Uterus (tissue), 2 donors: ENCODE results near the gene ETF1.

Experiments used
- CTCF ChIP-seq, 4 experiments: fragments of 200-600 bp in 2 of 4; fragments of 450-650 bp in 2 of 4; sonication (generic) in 2 of 4; IDR thresholded peaks; one replicate each; pipeline ENCODE4 v1.5.1; 2016 to 2019; ENCODE audit warnings: antibody characterized with exemption in 4 of 4, mild to moderate bottlenecking in 2 of 4, moderate library complexity in 1 of 4
- POLR2A ChIP-seq, 2 donors: fragments of 450-650 bp; IDR thresholded peaks; one replicate each; pipeline ENCODE4 v1.6.1; 2016; ENCODE audit warnings: antibody characterized with exemption in 2 of 2, mild to moderate bottlenecking in 1 of 2, moderate library complexity in 1 of 2

GRCh38 chr5:138503487-138504270 lies 39.4 kb downstream of the ETF1 start:
- TF ChIP-seq CTCF (IDR thresholded peaks at IDR 0.05) (peak; percentile 62 to 90 (median 73)), POLR2A (IDR thresholded peaks at IDR 0.05) (no peak)
